ACHN (cell line): Measurements from ENCODE around the gene SEMA3C.

Experiments
- DNase-seq: peaks from one replicate; pipeline ENCODE4 v3.0.0-alpha.2; 2015
- in situ Hi-C: cut with HindIII; loops from 2 replicates; pipeline ENCODE4 v1.10.0; 2017; ENCODE audit warnings: low sequenced_read_pairs, low pct_ligation_motif_present, low pct_unique_long_range_greater_than_20kb

The SEMA3C gene

DNA sequence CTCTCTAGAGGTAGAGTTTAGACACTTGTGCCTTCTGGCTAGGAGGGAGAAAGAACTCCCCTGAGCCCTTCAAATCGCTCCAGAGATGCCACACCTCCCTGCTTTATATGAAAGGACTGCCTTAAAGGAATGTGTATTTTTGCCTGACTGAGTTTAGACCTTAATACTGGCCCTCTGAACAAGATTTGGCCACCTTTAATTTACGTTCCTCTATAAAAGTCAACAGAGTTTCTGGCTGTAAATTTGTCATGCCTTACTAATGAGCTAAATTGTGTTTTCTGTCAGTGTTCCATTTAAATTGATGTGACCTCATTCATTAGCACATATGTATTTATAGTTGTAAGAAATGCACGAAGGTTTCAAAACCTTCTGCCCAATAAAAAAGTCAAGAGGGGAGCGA lies 48.0 kb downstream of the SEMA3C start:
- no peak for DNase-seq
- in situ Hi-C loops = no loop called here

- in situ Hi-C loops = no loop called here
Measured at GRCh38 chr7:80869821-80870751, 48.8 kb downstream of the SEMA3C start.

DNA sequence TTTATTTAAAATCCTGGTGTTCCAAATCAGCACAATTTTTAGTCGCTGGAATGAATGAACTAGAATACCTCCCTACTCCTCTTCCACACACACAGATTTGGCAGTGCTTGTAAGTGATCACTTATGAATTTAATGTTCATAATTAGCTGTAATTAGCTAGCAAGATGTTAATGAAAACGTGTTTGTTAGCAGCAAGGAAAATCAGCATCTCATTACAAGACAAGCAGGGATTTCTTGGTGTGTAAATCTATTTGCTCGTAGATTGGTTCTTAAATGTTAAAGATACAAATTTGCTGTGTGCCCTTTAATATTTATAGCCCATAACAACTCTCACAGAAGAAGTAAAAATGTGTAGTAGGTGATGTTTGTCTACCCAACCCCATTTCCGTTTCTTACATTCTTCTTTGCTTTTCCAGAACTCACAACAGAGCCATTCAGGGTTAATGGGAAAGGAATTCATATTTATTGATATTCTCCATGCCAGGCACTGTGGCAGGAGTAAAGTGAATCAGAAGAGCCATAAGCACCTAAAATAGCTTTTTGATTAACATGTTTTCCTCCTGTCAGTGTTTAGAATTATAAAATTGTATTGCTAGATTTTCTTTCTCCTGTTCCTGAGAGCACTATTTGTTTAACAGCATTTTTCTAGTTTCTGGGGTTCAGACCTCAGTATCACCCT lies 49.6 kb downstream of the SEMA3C start:
- in situ Hi-C loops = no loop called here
- no peak for DNase-seq

More at GRCh38 chr7:80869821-80870751, 48.8 kb downstream of the SEMA3C start:
- DNase-seq = no peak

- in situ Hi-C loops = no loop called here
- no peak for DNase-seq
Measured at GRCh38 chr7:80868566-80868965, 50.3 kb downstream of the SEMA3C start.

DNA sequence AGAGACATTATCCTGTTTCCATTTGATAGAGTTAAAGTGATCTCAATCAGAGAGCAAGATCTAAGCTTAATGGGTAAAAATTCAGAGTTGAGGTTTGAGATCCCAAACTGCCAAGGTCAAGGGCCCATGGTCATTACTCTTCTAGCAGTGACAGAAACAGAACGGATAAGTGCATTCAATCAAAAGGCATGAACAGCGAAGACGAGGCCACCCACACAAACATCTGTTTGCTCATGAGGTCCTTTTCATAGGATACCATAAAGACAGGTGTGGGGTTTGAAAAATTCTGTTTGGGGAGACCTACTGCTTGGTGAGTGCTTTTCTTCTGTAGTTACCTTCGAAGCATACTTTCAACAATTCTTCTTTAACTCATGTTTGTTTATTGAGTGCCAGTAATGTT lies 58.3 kb downstream of the SEMA3C start:
- DNase-seq = no peak
- in situ Hi-C loops = no loop called here

GRCh38 chr7:80859272-80859970 lies 59.4 kb downstream of the SEMA3C start:
- in situ Hi-C loops = no loop called here
- peak; percentile 42 for DNase-seq

- no peak for DNase-seq
Measured at GRCh38 chr7:80858141-80858903, 60.5 kb downstream of the SEMA3C start.

GRCh38 chr7:80856769-80857168 lies 62.1 kb downstream of the SEMA3C start:
- DNase-seq = no peak
- in situ Hi-C loops = no loop called here

More at GRCh38 chr7:80858141-80858903, 60.5 kb downstream of the SEMA3C start:
- in situ Hi-C loops = no loop called here

GRCh38 chr7:80851896-80852476 lies 66.9 kb downstream of the SEMA3C start:
- in situ Hi-C loops = no loop called here
- peak; percentile 40 for DNase-seq

GRCh38 chr7:80848841-80849240 lies 70.0 kb downstream of the SEMA3C start:
- in situ Hi-C loops = no loop called here

GRCh38 chr7:80847895-80848294 lies 71.0 kb downstream of the SEMA3C start:
- DNase-seq = no peak
- in situ Hi-C loops = no loop called here

More at GRCh38 chr7:80848841-80849240, 70.0 kb downstream of the SEMA3C start:
- DNase-seq = no peak

GRCh38 chr7:80847027-80847426 lies 71.8 kb downstream of the SEMA3C start:
- DNase-seq = no peak
- in situ Hi-C loops = no loop called here

DNA sequence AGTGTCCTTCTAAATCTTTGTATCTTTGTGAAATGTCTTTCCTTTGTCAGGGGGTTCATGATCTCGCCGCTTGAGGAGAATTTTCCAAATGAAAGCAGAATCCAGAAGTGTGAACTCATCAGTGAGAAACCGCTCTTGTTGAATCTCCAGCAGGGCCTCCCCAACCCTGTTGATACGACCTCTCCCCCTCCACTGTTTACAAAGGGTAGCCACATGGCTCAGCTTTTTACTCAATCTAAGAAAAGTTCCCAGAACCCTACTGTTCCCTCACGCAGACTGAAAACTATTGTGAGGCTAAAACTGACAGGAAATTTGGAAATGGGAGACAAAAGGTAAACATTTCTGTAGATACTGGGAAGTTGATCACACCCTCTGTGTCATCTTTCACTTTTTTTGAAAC lies 73.9 kb downstream of the SEMA3C start:
- in situ Hi-C loops = no loop called here
- no peak for DNase-seq

DNA sequence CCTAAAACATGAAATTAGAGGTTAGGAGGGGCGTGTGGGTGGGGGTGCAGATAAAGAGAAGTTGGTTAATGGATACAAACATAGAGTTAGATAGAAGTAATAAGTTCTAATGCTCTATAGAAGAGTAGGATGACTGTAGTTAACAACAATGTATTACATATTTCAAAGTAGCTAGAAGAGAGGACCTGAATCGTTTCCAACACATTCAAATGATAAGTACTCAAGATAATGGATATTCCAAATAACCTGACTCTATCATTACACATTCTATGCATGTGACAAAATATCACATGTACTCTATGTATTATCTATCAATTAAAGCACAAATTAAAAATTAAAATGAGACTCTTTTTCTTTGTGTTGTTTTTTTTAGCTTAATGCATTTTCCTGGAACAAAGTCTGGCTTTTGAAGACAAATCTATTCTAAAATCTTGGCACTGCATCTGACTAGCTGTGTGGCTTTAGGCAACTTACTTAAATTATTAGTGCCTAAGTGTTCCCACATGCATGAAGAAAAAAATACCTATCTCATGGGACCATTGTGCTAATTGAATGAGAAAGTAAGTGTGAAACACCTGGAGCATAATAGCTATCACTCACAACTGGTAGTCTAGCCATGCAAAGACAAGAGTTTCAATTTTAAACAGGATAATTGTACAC lies 75.7 kb downstream of the SEMA3C start:
- DNase-seq = no peak
- in situ Hi-C loops = no loop called here

- in situ Hi-C loops = no loop called here
- DNase-seq = no peak
Measured at GRCh38 chr7:80842022-80842790, 76.6 kb downstream of the SEMA3C start.

- in situ Hi-C loops = no loop called here
- no peak for DNase-seq
Measured at GRCh38 chr7:80841423-80841955, 77.4 kb downstream of the SEMA3C start.

GRCh38 chr7:80840681-80841080 lies 78.2 kb downstream of the SEMA3C start:
- no peak for DNase-seq
- in situ Hi-C loops = no loop called here
